Stimulated activated CD8-positive, alpha-beta memory T cell treated with anti-CD3 and anti-CD28 coated beads, Interleukin-2, amount 100 ng/mL, for 48 hours (primary cell): Measurements from ENCODE around the gene MTMR3.
"Not testable (repeated sequence)": the region's sequence is repeated elsewhere in the genome, so short reads cannot be mapped to it uniquely, and the experiment has no call there.

Source experiments
- DNase-seq, 2 donors: peaks; one replicate each; pipeline ENCODE4 v3.0.0-alpha.2; 2020; ENCODE audit warnings: low read depth in 2 of 2

MTMR3 gene

DNA sequence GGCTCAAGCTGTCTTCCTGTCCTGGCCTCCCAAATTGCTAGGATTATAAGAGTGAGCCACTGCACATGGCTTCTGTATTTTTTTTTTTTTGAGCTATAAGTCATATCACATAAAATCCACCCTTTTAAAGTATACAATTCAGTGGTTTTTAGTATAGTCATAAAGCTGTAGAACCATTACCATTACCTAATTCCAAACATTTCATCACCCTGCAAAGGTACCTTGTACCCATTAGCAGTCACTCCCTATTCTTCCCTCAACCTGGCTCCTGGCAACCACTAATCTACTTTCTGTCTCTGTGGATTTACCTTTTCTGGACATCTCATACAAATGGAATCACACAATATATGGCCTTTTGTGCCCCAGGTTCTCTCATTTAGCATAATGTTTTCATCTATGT lies 84.5 kb downstream of the MTMR3 start:
- DNase-seq: no peak

GRCh38 chr22:29971607-29972006 lies 88.6 kb downstream of the MTMR3 start:
- DNase-seq: no peak

- DNase-seq: no peak
These were observed 89.1 kb downstream of the MTMR3 start for GRCh38 chr22:29972121-29972520.

DNA sequence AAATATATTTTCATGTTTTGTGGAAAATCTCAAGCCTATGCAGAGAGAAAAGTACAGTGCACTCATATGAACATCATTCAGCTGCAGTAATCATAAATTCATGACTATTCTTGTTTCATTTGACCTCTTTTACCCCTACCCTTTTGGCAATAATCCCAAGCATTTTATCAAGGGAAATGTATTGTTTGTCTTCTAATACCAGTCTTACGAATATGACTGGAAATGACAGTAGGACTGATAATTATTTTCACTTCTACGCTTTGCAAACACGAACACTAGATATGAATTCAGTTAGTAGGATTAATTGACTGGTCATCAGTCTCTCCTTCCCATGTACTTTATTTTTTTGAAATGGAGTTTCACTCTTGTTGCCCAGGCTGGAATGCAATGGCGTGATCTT lies 90.3 kb downstream of the MTMR3 start:
- DNase-seq: no peak

- not testable (repeated sequence) for DNase-seq
These were observed 90.7 kb downstream of the MTMR3 start for GRCh38 chr22:29973680-29974079.

DNA sequence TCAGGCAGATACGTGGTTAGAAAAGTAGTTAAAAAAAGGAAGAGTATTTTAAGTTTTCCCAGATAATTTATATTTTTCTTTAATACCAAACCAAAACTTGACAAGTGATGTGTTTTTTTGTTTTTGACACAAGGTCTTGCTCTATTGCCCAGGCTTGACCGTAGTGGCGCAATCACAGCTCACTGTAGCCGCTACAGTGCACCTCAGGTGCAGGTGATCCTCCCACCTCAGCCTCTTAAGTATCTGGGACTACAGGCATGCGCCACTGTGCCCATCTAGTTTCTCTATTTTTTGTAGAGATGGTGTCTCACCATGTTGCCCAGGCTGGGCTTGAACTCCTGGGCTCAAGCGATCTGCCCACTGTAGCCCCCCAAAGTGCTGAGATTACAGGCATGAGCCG lies 92.5 kb downstream of the MTMR3 start:
- DNase-seq: no peak

GRCh38 chr22:29977107-29977506 lies 94.1 kb downstream of the MTMR3 start:
- DNase-seq: no peak

GRCh38 chr22:29979777-29980321 lies 96.9 kb downstream of the MTMR3 start:
- no peak for DNase-seq

GRCh38 chr22:29983296-29983917 lies 100.4 kb downstream of the MTMR3 start:
- no peak for DNase-seq

GRCh38 chr22:29985912-29986311 lies 102.9 kb downstream of the MTMR3 start:
- no peak for DNase-seq

- DNase-seq: no peak
These were observed 104.2 kb downstream of the MTMR3 start for GRCh38 chr22:29987137-29987536.

DNA sequence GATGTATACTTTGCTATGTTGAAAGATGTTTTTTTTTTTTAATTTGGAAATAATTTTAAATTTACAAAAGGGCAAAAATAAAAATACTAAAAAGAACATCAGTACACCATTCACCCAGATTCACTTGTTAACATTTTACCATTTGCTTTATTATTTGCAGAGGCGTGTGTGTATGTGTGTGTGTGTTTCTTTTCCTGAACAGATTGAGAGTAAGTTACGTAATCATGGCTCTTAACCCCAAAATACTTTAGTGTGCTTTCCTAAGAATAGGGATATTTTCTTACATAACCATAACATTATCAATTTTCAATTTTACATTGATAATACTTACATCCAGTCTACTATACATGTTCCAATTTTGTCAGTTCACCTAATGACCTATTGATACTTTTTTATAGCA lies 105.7 kb downstream of the MTMR3 start:
- DNase-seq: no peak

DNA sequence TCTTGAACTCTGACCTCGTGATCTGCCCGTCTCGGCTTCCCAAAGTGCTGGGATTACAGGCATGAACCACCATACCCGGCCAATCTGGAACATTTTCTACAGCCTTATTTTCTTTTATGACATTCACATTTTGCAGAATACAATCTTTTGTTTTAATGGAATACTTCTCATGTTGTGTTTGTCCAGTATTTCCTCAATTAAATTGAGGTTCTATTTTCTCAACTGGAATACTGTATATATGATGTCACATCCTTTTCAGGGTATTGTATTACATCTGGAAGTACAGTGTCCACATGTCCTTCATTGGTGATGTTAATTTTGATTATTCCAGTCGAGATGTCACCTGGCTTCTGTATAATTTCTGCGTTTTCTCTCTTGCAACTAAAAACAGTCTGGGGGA lies 106.5 kb downstream of the MTMR3 start:
- DNase-seq: no peak

DNA sequence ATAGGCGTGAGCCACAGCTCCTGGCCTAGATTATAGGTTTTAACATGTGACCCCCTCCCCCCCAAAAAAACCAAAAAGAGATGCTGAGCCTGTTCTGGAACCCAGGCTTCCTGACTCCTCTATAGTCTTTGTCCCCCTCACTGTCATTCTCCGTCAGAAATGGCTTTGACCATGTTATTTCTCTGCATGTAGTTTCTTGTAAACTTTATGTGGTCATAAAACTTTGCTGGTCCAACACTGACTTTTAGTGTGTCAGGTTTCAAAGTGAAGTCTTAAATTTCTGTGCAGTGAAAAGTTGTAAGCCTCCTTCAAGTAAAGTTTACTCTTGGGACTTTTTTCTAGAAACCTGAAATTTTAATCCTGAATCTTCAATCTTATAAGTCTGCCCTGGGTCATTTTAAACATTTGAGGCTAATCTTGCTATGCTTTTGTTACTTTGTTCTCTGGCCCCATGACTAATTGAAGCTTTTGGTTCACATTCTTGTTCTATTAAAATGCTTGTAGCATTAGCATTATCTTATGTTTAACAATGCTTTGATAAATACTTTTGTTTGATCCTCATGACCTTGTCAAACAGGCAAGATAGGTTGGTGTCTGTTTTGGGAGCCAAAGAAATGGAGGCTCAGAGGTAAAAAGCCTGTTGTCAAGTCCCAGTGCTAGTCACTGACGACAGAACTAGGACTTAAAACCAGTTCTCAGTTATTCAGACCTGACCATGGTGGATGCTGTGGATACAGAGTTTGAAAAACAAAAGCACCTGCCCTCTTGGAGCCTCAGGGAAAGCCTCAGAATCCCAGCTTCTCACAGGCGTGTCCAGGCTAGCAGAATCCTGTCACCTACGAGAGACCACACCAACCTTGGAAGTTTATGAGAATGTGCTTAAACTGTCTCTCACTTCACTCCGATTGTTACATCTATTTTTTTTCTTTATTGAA lies 109.6 kb downstream of the MTMR3 start:
- DNase-seq: no peak

GRCh38 chr22:29994027-29994715 lies 111.2 kb downstream of the MTMR3 start:
- DNase-seq: no peak

- DNase-seq: no peak
These were observed 112.0 kb downstream of the MTMR3 start for GRCh38 chr22:29994943-29995342.

DNA sequence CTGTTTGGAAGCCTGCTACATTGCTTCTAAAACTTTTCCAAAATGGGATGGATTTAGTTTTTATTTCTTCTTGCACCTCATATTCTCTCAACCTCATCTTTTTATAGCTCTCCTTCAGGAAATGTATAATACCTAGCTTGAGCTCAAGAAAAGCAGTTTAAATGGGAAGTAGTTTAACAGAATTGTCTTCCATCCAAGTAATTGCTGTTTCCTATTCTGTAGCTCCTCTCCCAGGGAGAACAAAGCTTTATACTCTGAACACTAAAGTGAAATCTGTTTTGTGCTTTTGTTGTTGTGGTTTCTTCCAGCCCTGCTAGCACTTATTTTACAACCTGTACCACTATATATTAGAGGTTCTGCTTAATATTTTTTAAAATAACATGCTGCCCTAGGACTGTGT lies 114.1 kb downstream of the MTMR3 start:
- no peak for DNase-seq

DNA sequence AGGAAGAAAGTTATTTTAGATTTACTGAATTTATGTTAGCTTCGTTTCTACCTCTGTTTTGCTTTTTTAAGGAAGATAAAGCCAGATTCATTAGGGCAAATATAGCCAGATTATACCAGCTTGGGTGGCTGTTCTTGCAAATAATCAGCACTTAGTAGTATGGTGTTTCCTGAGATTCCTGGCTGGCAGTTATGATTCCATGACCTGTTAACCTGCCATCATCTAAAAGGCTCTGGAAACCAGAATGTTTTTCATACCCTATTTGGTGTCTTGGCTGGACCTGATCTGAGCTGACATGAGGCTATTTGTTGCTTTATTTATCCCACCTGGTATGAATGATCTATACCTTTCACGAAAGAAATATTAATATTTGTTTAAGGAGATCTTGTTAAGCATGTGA lies 114.5 kb downstream of the MTMR3 start:
- DNase-seq: no peak

- no peak for DNase-seq
These were observed 115.8 kb downstream of the MTMR3 start for GRCh38 chr22:29998627-29999384.

GRCh38 chr22:30000566-30000965 lies 117.6 kb downstream of the MTMR3 start:
- DNase-seq: no peak

DNA sequence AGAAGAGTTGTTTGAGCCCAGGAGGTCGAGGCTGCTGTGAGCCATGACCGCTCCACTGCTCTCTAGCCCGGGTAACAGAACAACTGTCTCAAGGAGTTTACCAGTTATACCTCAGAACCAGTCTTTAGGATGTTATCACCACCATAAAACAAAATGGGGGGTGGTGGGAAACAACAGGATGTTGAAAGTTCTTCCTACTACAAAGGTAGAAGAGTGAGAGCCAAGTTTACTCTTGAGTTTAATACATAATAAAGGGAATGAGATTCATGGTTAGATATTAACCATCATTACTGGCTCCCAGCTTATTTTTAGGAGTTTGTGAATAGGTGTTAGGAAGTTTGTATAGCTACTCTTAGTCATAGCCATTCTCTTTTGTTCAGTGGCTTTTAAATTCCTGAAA lies 118.5 kb downstream of the MTMR3 start:
- no peak for DNase-seq
